Activated CD8-positive, alpha-beta memory T cell treated with anti-CD3 and anti-CD28 coated beads, Interleukin-2, amount 50 U/mL, for 24 hours (primary cell): ENCODE results near the gene AP3S2.
"Not testable (repeated sequence)": the region's sequence is repeated elsewhere in the genome, so short reads cannot be mapped to it uniquely, and the experiment has no call there.

Source experiments
- DNase-seq: peaks from one replicate; pipeline ENCODE4 v3.0.0-alpha.2; 2020; ENCODE audit errors: extremely low read depth

AP3S2 gene

GRCh38 chr15:89799918-89800498 is 93.8 kb downstream of the AP3S2 start:
- DNase-seq = no peak

GRCh38 chr15:89799011-89799911 is 94.5 kb downstream of the AP3S2 start:
- no peak for DNase-seq

GRCh38 chr15:89797678-89798201 is 96.1 kb downstream of the AP3S2 start:
- no peak for DNase-seq

DNA sequence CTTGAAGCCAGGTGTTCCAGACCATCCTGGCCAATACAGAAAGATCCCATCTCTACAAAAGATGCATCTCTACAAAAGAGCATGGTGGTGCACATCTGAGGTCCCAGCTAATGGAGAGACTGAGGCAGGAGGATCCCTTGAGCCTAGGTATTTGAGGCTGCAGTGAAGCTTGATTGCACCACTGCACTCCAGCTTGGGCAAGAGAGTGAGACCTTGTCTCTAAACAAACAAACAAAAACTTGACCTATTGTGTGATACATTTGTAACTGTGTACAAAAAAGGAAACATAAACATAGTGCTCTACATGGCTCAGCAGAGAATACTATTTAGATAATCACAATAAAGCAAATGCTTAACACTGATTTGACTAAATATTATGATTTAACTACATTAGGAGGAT is 97.8 kb downstream of the AP3S2 start:
- DNase-seq = no peak

- DNase-seq = no peak
These were observed 99.1 kb downstream of the AP3S2 start for GRCh38 chr15:89794627-89795241.

- DNase-seq = no peak
These were observed 101.5 kb downstream of the AP3S2 start for GRCh38 chr15:89792106-89792805.

DNA sequence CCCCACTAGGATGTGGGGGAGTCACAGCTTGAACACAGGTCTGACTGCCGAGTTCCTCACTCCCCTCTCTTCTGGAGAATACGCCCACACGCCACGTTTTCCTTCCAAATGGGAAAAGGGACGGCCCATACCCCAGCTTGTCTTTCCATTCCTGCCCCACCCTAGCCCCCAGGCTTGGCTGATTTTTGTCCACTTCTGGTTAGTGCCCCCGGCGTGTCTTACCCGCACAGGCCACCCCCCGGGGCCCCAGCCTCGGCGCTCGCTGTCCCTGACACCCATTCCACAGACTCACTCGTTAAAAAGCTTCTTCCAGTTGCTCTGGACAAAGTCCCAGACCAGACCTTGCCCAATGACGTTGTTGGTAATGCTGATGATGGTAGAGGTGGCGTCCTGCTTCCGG is 103.1 kb downstream of the AP3S2 start:
- DNase-seq = no peak

DNA sequence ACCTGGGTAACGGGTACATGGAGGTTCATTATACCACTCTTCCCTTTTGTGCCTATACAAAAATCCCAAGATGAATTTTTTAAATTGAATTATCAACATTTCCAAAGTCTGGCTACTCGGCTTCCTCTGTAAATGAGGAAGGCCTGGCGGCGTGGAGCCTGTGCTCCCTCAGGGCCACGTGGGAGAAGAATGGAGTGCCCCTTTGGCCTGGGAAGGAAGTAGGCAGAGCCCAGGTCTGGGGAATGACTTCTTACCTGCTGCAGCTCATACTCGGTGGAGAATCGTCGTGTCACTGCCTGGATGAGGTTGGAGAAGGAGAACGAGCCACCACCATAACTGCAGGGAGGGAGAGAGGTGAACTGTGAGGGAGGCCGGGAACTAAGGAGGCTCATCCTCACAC is 103.6 kb downstream of the AP3S2 start:
- DNase-seq = no peak

GRCh38 chr15:89788585-89788984 is 105.2 kb downstream of the AP3S2 start:
- DNase-seq = not testable (repeated sequence)

DNA sequence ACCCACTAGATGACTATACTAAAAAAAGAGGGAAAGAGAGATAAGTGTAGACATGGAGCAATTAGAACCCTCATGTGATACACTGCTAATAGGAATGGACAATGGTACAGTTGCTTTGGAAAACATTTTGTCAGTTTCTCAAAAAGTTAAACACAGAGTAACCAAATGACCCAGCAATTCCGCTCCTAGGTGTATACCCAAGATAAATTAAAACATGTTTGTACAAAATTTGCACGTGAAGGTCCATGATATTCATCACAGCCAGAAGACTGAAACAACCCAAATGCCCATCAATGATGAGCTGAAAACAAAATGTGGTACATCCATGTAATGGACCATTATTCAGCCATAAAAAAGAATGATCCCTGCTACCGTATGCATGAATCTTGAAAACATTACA is 105.8 kb downstream of the AP3S2 start:
- no peak for DNase-seq

- no peak for DNase-seq
These were observed 108.0 kb downstream of the AP3S2 start for GRCh38 chr15:89785774-89786140.

DNA sequence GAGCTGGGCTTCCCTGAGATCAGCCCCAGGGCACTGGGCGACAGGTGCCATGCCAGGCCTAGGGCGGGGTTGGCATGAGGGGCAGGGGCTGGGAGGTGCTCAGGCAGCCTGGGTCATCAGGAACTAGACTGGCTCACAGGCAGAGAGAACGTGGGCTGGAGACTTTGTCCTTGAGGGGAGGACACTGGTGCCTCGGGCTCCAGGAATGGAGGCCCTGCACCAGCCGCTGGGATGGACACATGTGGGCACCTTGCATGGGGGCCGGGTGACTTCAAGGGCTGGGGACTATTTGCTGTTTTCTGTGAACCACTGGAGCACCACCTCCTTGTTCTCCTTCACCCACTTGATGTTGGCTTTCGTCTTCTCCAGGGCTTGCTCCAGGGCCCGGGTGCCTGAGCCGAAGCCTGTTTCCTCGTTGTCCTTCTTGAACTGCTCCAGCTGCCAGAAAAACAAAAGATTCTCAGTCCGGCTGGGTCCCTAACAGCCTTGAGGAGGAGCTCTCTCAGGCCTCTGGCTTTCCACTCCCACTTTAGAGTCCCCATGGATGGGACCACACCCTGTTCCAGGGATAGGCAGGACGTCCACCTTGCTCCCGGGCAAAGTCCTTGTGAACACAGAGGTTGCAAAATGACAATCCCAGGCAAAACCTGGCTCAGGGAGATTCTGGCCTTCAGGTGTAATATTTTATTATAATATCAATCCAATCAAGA is 108.6 kb downstream of the AP3S2 start:
- no peak for DNase-seq

DNA sequence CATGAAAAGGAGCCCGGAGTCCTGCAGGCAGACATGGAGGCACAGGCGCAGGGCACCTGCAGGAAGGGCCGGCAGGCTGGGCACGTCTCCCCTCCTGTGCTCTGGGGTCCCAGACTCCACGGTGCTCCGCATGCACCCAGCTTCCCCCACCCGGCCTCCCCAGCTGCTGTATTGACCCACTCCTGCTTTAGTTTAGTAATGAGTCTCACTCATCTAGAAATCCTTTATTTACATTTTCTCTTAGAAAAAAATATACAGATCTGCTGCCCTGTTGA is 109.2 kb downstream of the AP3S2 start:
- no peak for DNase-seq

GRCh38 chr15:89783861-89784685 is 109.7 kb downstream of the AP3S2 start:
- no peak for DNase-seq

- DNase-seq = no peak
These were observed 110.5 kb downstream of the AP3S2 start for GRCh38 chr15:89783111-89783860.

GRCh38 chr15:89782619-89782950 is 111.2 kb downstream of the AP3S2 start:
- DNase-seq = not testable (repeated sequence)

- no peak for DNase-seq
These were observed 111.7 kb downstream of the AP3S2 start for GRCh38 chr15:89781891-89782618.

DNA sequence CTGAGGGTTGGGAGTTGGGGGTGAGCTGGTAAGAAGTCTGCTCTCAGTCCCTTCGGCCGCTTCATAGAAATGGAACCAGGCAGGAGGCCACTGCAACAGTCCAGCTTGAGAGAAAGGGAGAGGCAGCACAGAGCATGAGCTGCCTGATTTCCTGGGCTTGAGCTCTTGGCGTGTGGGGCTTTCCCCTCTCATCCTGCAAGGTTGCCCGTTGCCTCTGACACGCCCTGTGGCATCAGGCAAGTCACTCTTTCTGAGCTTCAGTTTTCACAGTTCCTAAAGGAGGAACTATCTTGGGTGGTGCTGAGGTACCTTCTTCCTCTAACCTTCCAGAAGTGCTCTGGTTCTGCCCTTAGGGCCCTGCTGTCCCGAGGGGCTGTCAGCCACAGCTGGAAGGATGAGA is 112.7 kb downstream of the AP3S2 start:
- no peak for DNase-seq

DNA sequence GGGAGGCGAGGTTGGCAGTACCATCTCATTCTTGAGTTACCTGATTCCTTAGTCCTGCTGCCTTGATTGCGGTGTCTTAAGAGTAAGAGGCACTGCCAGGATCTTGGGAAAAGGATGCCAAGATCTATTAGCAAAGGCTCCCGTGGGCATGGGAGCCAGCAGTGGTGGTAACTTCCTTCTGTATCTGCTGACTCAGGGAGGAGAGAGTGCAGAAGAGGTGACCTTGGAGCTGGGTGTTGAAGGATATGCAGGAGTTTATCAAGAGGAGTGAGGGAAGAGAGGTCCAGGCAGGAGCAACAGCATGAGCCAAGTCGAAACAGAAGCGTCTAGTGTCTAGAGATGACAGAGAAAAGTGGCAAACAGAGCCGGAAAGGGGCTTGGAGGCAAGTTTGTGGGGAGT is 113.2 kb downstream of the AP3S2 start:
- no peak for DNase-seq
